HG03097 (cell line): ENCODE data around the gene TTC4.

Experiments
- ATAC-seq: cut with Tn5 transposase; IDR thresholded peaks from one replicate; pipeline ENCODE4 v1.9.1; 2021; ENCODE audit not compliant: unreplicated experiment, low FRiP score

TTC4 gene

DNA sequence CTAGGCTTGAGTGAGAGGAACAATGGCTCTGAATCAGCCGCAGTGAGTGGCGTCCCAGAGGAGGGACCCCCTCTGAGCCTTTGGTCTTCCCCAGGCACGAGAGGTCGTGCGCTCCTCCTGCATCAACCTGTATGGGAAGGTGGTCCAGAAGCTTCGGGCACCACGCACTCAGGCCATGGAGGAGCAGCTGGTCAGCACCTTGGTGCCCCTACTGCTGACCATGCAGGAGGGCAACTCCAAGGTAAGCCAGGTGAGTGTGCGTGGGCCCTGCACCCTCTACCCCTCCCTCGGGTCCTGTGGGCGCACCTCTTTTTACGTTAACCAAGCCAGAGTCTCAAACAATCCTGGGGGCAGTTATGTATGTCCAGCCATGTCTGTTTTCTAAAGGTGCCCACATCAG lies 13.7 kb upstream of the TTC4 start:
- no peak for ATAC-seq

DNA sequence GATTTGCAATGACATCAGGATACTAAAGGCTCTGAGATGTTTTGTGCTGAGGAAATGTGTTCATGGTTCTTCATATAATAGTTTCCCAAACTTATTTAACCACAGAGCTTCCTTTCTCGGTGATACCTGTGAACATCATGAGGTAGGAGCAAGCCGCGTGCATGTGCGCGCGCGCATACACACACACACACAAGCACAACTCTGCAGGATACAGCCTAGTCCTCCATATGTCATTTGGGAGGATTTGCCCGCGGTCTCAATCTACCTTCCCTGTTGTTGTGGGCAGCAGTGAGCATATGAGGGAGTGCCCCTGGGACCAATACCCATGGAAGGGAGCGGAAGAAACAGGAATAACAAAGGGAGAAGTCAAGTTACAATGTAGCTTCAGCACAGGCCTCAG lies 12.2 kb upstream of the TTC4 start:
- ATAC-seq: no peak

DNA sequence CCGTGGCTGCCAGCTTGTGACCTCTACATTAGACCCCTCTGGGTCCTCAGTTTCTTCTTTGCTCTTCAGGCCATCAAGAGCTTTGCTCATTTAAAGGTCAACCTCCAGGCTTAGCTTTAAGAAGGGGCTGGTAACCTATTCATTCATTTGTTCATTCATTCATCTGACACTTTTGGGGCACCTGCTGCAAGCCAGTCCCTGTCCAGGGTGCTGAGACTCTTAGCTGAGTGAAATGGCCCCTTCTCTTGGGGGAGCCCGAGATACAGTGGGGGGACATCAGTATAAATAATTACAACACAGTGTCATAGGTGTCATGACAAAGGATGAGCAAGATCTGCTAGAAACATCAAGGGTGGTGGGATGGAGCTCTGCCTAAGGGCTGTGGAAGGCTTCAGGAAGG lies 10.5 kb upstream of the TTC4 start:
- ATAC-seq: no peak

- ATAC-seq: no peak
Measured at GRCh38 chr1:54706419-54706818, 9.2 kb upstream of the TTC4 start.

DNA sequence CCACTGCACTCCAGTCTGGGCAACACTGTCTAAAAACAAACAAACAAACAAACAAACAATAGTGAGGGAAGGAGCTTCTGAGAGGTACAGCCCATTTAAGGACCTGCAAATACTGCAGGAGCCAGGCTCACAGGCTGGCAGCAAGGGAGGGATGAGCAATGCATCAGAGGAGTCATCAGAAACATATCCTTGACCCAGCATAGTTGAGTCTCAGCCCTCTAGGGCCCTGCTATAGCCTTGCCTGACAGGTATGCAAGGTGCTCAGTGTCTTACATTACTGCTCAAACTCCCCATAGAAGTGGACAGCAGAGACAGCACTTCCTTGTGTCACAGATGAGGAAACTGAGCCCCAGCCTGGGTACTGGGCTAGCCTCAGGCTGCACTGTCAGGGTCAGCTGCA lies 7.3 kb upstream of the TTC4 start:
- no peak for ATAC-seq

GRCh38 chr1:54709547-54710292 lies 5.9 kb upstream of the TTC4 start:
- no peak for ATAC-seq

GRCh38 chr1:54710434-54710833 lies 5.2 kb upstream of the TTC4 start:
- ATAC-seq: no peak

GRCh38 chr1:54710841-54711240 lies 4.8 kb upstream of the TTC4 start:
- no peak for ATAC-seq

DNA sequence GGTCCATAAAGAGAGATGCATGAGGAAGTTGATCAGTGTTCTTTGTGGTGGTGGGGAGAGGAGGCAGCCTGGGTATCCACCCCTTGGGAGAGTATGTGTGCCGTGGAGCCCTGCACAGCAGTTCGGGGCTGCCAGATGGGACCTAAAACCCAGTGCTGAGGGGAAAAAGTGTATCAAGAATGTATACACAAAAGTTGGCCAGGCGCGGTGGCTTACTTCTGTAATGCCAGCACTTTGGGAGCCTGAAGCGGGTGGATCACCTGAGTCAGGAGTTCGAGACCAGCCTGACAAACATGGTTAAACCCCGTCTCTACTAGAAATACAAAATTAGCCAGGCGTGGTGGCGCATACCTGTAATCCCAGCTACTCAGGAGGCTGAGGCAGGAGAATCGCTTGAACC lies 4.1 kb upstream of the TTC4 start:
- no peak for ATAC-seq

GRCh38 chr1:54714881-54715492 lies 674 bp upstream of the TTC4 start:
- ATAC-seq: peak; percentile 10

GRCh38 chr1:54716299-54717047 lies 812 bp downstream of the TTC4 start:
- ATAC-seq: no peak

DNA sequence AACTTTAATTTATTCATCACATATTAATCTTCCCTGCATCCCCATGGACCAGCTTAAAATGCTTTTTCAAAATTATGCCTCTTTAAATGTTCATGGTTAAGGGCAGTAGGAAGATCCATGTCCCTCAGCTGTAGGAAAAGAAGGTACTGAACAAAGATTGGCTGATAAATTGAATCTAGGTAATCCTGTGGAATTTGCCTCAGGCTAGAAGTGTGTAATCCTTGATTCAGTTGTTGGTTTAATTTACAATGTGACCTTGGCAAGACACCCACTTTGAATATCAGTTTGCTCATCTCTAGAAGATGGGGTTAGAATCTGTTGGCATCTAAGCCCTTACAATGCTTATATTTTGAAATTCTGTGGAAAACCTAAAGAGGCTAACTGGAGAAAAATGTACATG lies 6.1 kb downstream of the TTC4 start:
- no peak for ATAC-seq

GRCh38 chr1:54723985-54724384 lies 8.3 kb downstream of the TTC4 start:
- no peak for ATAC-seq

DNA sequence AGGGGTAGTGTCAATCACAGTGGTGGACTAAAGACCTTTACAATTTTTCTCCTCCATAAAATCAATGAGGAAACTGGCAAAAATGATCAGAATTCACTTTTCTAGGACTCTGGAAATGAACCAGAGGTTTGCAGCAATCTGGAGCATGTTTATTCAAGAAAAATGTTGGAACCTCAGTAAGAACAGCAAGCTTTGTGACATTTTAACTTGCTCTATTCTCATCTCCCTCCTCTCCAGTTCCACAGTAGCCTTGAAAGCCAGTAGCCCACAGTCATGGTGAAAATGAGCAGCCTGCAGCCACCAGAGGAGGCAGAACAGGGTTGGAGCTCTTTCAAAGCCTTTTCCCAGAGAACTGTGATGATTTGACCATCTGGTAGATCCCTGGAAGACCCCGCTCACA lies 9.1 kb downstream of the TTC4 start:
- ATAC-seq: no peak

DNA sequence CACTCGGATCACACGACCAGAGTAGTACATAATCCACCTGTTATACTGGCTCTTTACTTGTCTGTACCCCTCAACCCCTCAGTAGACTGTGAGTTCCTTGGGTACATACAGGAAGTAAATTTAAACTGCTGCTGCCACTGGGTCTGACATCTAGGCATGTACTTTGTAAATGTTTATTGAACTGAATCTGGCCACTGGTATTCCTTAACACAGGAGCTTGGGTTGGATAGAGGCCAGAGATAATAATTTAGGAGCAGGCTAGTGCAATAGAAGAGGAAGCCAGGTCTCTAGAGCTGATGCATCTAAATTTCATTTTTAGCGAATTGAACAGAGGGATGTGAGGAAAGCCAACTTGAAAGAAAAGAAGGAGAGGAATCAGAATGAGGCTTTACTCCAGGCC lies 12.4 kb downstream of the TTC4 start:
- no peak for ATAC-seq

- ATAC-seq: no peak
Measured at GRCh38 chr1:54736685-54737084, 21.0 kb downstream of the TTC4 start.

GRCh38 chr1:54738244-54738643 lies 22.6 kb downstream of the TTC4 start:
- ATAC-seq: no peak

- no peak for ATAC-seq
Measured at GRCh38 chr1:54741531-54741930, 25.9 kb downstream of the TTC4 start.

- ATAC-seq: no peak
Measured at GRCh38 chr1:54742282-54742681, 26.6 kb downstream of the TTC4 start.

DNA sequence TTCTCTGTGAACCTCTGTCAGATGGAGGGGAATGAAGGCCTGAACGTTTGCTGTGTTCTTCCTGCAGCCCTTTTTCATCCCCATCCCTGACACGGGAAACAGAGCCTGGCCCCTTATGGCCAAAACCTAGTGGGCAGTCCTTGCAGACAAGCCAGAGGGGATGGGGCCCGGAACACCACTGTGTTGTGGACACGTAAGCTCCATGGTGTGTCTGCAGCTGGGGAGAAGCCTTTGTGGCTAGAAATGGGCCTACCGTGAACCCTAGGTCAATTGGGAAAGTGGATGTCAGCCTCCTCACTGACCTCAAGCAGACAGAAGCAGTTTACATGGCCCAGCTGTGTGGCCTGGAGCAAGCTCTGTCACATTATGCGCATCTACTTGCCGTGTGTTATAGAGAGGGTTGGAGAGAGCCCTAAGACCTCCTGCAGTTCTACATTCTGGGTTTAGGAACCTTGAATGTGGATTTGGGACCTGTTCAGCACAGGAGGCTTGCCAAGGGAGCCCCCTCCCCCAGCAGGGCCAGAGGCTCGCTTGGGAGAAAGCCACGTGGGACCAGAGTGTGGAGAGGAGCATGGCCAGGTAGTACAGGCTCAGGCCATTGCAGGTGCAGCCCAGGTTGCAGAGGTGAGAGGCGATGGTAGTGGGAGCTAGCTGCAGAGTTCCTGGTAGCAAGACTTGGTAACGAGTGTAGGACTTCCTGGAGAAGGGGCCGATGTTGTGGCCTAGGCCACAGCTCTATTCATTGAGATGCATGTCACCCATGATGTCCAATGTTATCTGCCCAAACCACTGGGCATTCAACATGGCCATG lies 28.0 kb downstream of the TTC4 start:
- ATAC-seq: no peak

DNA sequence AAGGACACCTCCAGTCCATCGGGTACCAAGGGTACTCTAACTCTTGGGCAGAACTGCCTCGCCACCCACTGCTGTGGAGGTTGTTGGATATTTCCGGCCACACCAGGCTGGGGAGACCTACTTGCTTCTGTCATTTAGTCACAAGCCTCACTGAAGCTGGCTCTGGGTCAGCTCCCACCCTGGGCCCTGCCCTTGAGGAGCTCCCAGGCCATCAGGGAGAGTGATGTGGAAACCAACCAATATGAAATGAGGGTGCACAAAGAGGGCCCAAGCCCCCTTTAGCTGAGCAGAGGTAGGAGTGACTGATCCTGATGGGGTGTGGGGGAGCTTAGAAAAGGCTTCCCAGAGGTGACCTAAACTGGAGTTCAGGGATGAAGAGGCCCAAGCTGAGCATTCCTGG lies 29.0 kb downstream of the TTC4 start:
- no peak for ATAC-seq
